Thyroid gland (tissue), 4 donors: ENCODE measurements around the gene RFTN1.

Experiments
- POLR2A ChIP-seq, 2 donors: fragments of 450-650 bp; IDR thresholded peaks; one replicate each; pipeline ENCODE4 v1.6.1; 2017; ENCODE audit warnings: antibody characterized with exemption in 2 of 2, mild to moderate bottlenecking in 2 of 2, moderate library complexity in 1 of 2
- TF ChIP-seq, protein P1 (sequence below), 6 experiments: fragments of 200-600 bp in 3 of 6; fragments of 450-650 bp in 3 of 6; sonication (generic) in 3 of 6; IDR thresholded peaks; one replicate each; pipeline ENCODE4 v1.5.1; 2016 to 2019; ENCODE audit warnings: antibody characterized with exemption in 6 of 6, mild to moderate bottlenecking in 2 of 6, inconsistent platforms in 1 of 6, moderate library complexity in 1 of 6

DNA sequence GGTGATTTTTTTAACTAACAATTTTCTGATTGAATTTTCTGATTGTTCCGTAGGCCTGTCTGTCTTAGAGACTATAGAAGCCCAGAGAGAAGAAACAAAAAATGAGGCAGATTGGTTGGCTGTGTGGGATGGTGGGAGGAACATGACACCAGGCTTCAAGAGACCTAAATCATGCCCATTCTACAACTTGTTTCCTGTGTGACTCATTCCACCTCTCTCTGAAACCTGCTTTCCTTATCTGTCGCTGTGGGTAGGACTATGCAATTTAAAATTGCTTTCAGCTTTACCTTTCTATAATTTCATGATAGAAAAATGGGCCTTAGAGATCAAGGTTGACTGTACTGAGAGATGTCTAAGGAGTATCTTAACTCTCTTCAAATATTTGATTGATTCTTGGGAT, 203.9 kb downstream of the RFTN1 start:
- TF ChIP-seq, protein P1, sequence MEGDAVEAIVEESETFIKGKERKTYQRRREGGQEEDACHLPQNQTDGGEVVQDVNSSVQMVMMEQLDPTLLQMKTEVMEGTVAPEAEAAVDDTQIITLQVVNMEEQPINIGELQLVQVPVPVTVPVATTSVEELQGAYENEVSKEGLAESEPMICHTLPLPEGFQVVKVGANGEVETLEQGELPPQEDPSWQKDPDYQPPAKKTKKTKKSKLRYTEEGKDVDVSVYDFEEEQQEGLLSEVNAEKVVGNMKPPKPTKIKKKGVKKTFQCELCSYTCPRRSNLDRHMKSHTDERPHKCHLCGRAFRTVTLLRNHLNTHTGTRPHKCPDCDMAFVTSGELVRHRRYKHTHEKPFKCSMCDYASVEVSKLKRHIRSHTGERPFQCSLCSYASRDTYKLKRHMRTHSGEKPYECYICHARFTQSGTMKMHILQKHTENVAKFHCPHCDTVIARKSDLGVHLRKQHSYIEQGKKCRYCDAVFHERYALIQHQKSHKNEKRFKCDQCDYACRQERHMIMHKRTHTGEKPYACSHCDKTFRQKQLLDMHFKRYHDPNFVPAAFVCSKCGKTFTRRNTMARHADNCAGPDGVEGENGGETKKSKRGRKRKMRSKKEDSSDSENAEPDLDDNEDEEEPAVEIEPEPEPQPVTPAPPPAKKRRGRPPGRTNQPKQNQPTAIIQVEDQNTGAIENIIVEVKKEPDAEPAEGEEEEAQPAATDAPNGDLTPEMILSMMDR (IDR thresholded peaks at IDR 0.05): no peak
- no peak for TF ChIP-seq POLR2A (IDR thresholded peaks at IDR 0.05)
